Measurements from ENCODE around the gene CBLC. TPM values are rescaled to one million over a fixed set of nuclear protein-coding genes. Genes with fewer than 3 reads are reported as not detected.

CBLC gene
- total RNA-seq, 1 donor, result under 0.01 TPM

DNA sequence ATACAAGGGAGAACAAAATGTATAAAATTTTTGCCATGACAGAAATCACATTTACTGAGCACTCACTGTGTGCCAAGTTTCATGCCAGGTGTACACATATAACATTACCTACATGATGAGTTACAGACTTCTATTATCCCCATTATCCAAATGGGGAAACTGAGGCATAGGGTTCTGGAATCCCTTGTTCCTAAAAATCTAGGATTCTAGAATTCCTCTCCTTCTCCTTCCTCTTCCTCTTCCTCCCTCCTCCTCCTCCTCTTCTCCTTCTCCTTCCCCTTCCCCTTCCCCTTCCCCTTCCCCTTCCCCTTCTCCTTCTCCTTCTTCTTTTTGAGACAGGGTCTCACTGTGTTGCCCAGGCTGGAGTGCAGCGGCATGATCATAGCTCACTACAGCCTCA, 43.3 kb upstream of the CBLC start:
- H3K4me3 ChIP-seq (ENCODE audit: low read depth, low read length), result no peak overlapping the region
- TF ChIP-seq CTCF (IDR thresholded peaks at IDR 0.05; ENCODE audit: insufficient read depth, low read depth, low read length), result no peak
- DNase-seq (ENCODE audit: low read depth), result no peak

DNA sequence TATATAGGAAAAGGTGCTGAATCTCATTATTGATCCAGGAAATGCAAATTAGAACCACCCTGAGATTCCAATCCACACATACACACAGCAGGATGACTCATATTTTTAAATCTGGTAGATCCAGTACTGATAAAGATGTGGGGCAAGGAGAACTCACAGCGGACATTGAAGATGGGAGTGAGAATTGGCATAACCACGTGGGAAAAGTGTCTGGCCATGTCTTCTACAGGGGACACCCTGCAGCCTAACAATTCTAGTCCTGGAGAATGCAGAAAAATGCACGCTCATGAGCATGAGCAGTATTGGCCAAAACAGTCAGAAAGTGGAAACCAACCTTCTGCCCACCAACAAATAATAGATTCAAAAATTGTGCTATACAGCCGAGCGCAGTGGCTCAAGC, 42.7 kb upstream of the CBLC start:
- H3K4me3 ChIP-seq (ENCODE audit: low read depth, low read length), result no peak overlapping the region
- DNase-seq (ENCODE audit: low read depth), result no peak
- TF ChIP-seq CTCF (IDR thresholded peaks at IDR 0.05; ENCODE audit: insufficient read depth, low read depth, low read length), result no peak

DNA sequence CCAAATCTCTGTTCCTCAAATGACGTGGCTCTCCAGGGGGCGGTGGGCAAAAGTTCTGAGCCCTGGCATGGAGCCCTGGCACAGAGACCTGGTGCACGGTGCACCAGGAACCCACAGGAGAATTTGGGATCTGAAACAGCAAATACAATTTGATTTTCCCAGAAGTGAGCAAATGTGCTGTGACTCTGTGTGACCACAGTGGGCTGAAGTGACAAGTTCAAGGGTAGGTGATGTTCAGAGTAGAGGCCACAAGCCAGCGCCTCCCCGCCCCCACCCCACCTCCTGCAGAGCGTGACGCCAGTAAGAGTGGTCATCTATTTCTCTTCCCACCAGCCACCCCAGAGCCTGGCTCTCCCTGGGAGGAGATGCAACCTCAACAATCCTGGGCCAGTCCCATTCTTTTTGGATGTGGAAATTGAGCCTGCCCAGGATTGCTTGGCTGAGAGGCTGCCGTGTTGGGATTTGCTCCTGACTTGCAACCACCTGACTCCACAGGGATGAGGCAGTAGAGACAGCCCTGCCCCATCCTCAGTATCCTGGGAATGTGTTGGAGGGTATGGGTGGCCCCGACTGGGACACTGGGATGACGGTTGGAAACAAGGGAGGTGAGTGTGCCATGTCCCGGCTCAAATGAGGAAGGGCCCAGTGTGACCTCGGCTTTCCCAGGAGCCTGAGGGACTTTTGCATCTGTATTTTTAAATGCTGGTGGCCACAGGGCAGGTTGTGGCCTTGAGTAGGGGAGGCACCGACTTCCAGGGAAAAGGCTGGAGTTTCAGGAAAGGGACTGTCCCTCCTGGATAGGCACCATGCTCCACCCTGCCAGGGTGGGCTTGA, 40.2 kb upstream of the CBLC start:
- TF ChIP-seq CTCF (IDR thresholded peaks at IDR 0.05; ENCODE audit: insufficient read depth, low read depth, low read length), result no peak
- no peak for DNase-seq (ENCODE audit: low read depth)
- no peak overlapping the region for H3K4me3 ChIP-seq (ENCODE audit: low read depth, low read length)

- no peak overlapping the region for H3K4me3 ChIP-seq (ENCODE audit: low read depth, low read length)
- DNase-seq (ENCODE audit: low read depth), result no peak
- no peak for TF ChIP-seq CTCF (IDR thresholded peaks at IDR 0.05; ENCODE audit: insufficient read depth, low read depth, low read length)
Observed at GRCh38 chr19:44738136-44738535, 39.6 kb upstream of the CBLC start.

- DNase-seq (ENCODE audit: low read depth), result no peak
- TF ChIP-seq CTCF (IDR thresholded peaks at IDR 0.05; ENCODE audit: insufficient read depth, low read depth, low read length), result no peak
- H3K4me3 ChIP-seq (ENCODE audit: low read depth, low read length), result no peak overlapping the region
Observed at GRCh38 chr19:44738603-44739558, 38.8 kb upstream of the CBLC start.

- H3K4me3 ChIP-seq (ENCODE audit: low read depth, low read length), result no peak overlapping the region
- peak; percentile 17 for TF ChIP-seq CTCF (IDR thresholded peaks at IDR 0.05; ENCODE audit: insufficient read depth, low read depth, low read length)
- no peak for DNase-seq (ENCODE audit: low read depth)
Observed at GRCh38 chr19:44740351-44740824, 37.3 kb upstream of the CBLC start.
